ENCODE results near the gene NAV1.
"Not testable (repeated sequence)": the region's sequence is repeated elsewhere in the genome, so short reads cannot be mapped to it uniquely, and the experiment has no call there.

The NAV1 gene, protein sequence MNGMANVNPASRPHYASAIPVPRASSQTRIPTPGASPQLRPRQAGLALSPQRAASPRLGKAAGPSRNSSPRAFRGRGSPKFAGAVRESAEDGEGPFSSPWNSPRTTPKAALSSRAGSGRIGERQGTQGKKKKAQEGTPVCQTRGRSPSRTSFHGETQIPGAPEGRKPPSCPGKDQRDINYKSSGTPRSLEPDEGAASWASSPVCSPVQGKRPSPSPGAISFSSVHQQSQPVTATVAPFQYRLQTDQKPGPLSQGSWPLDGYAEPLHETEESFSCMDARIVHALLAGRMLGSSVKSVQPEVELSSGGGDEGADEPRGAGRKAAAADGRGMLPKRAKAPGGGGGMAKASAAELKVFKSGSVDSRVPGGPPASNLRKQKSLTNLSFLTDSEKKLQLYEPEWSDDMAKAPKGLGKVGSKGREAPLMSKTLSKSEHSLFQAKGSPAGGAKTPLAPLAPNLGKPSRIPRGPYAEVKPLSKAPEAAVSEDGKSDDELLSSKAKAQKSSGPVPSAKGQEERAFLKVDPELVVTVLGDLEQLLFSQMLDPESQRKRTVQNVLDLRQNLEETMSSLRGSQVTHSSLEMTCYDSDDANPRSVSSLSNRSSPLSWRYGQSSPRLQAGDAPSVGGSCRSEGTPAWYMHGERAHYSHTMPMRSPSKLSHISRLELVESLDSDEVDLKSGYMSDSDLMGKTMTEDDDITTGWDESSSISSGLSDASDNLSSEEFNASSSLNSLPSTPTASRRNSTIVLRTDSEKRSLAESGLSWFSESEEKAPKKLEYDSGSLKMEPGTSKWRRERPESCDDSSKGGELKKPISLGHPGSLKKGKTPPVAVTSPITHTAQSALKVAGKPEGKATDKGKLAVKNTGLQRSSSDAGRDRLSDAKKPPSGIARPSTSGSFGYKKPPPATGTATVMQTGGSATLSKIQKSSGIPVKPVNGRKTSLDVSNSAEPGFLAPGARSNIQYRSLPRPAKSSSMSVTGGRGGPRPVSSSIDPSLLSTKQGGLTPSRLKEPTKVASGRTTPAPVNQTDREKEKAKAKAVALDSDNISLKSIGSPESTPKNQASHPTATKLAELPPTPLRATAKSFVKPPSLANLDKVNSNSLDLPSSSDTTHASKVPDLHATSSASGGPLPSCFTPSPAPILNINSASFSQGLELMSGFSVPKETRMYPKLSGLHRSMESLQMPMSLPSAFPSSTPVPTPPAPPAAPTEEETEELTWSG (N-terminal part only)

DNA sequence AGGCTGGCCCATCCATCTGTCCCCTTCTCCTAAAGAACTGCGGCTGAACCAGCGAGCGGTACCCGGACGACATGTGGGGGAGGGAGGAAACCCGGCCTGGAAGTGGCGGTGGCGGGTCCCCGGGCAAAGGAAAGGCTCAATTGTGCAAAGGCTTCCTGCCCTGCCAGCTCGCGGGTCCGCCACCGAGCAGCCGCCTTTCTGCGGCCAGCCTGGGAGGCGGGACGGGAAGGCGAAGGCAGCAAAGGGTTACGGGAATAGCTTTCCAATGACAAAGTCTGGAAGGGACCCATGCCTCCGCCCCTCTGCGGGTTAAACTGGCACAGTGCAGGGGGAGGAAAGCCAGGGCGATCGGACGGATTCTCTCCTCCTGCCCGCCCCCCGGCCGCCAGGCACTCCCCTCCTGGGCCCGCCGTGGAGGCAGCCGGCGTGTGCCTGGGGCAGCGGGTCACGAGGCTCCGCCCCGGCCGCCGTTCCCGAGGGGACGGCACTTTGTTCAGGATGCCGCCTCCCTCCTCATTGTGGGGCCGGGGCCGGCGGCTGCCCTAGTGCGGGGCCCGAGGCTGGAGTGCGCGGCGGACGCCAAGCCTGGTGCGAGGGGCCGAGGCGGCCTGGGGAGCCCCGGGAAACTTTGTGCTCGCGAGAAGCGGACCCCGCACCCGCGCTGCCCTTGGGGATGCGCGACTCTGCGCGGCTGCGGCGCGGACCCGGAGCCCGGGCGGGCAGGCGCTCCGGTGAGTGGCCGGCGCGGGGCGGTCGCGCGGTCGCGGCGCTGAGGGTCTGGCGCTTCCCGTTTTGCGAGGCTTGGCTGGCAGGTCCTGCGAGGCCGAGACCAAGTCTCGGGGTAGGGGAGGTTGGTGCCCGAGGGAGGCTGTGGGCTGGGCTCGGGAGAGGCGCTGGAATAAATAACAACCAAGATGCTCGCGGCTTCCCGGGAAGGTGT is at the start of gene NAV1:
TSS of gene NAV1 (plus strand) at position 516 of the 940 bp plus-strand sequence. CDS start 83,758 bp downstream, outside the sequence.
- Histone ChIP-seq H3K4me1 (ENCODE audit: control insufficient read depth, insufficient read depth, low read length) (peaks cover 79% of the 10 kb centered on the region), H3K9me3 (ENCODE audit: control insufficient read depth, low read length) (no peaks in the 10 kb centered on the region), H3K4me3 (ENCODE audit: low read length) (peak within 1 kb of the TSS; percentile 87), H3K36me3 (ENCODE audit: control insufficient read depth, insufficient read depth, low read length, severe bottlenecking) (no peaks in the 10 kb centered on the region), H3K27me3 (replicated peaks; ENCODE audit: control insufficient read depth, insufficient read depth, low read length) (no peaks in the 10 kb centered on the region), H3K9ac (ENCODE audit: low read length) (peak within 1 kb of the TSS; percentile 86)
- peak; percentile 84 for DNase-seq (ENCODE audit: low read depth)

DNA sequence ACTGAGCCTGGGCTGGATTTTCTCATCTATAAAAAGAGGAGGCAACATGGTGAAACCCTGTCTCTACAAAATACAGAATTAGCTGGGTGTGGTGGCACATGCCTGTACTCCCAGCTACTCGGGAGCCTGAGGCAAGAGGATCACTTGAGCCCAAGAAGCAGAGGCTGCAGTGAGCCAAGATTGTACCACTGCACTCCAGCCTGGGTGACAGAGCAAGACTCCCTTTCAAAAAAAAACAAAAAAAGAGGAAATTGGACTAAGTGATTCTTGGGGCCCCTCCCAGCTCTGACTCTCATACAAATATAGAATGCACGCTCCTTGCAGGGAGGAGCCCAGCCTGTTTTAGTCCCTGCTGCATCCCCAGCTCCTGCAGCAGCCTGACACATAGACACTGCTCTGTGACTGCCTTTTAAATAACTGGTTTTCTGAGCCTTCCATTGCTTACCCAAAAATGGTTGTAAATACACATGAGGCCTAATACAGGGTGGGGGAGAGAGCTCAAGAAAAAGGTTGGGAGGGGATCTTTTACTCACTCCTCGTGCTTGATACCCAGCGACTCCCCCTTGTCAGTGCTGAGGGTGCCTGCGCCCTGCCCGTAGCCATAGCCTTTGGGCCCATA is 49.2 kb upstream of the NAV1 start:
- no peak for DNase-seq (ENCODE audit: low read depth)
- Histone ChIP-seq H3K36me3 (ENCODE audit: control insufficient read depth, insufficient read depth, low read length, severe bottlenecking) (peaks cover 14% of the 10 kb centered on the region), H3K4me1 (ENCODE audit: control insufficient read depth, insufficient read depth, low read length) (peaks cover 53% of the 10 kb centered on the region), H3K9ac (ENCODE audit: low read length) (peak overlapping the region; percentile 41), H3K27me3 (replicated peaks; ENCODE audit: control insufficient read depth, insufficient read depth, low read length) (no peaks in the 10 kb centered on the region), H3K9me3 (ENCODE audit: control insufficient read depth, low read length) (no peaks in the 10 kb centered on the region), H3K4me3 (ENCODE audit: low read length) (no peak overlapping the region)

DNA sequence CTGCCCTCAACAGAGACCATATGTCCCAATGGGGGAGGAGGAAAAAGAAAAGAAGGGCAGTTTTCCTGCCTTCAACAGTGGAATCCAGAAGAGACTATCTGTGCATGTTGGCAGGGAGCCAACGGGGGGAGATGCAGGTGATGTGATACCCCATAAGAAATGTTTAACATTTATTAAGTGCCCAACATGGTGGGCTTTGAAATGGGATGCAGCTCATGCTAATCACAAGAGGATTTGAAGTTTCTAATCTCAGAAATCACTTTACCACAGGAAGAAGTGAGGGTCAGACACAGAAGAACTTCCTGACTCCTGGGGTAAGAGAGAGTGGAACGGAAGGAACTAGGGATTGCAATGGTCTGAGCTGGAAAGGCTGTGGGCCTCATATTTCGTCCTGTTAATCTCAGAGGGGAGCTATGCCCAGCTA is 48.2 kb upstream of the NAV1 start:
- Histone ChIP-seq H3K9ac (ENCODE audit: low read length) (no peak overlapping the region), H3K36me3 (ENCODE audit: control insufficient read depth, insufficient read depth, low read length, severe bottlenecking) (peaks cover 13% of the 10 kb centered on the region), H3K4me3 (ENCODE audit: low read length) (no peak overlapping the region), H3K27me3 (replicated peaks; ENCODE audit: control insufficient read depth, insufficient read depth, low read length) (no peaks in the 10 kb centered on the region), H3K9me3 (ENCODE audit: control insufficient read depth, low read length) (no peaks in the 10 kb centered on the region), H3K4me1 (ENCODE audit: control insufficient read depth, insufficient read depth, low read length) (peaks cover 63% of the 10 kb centered on the region)
- no peak for DNase-seq (ENCODE audit: low read depth)

DNA sequence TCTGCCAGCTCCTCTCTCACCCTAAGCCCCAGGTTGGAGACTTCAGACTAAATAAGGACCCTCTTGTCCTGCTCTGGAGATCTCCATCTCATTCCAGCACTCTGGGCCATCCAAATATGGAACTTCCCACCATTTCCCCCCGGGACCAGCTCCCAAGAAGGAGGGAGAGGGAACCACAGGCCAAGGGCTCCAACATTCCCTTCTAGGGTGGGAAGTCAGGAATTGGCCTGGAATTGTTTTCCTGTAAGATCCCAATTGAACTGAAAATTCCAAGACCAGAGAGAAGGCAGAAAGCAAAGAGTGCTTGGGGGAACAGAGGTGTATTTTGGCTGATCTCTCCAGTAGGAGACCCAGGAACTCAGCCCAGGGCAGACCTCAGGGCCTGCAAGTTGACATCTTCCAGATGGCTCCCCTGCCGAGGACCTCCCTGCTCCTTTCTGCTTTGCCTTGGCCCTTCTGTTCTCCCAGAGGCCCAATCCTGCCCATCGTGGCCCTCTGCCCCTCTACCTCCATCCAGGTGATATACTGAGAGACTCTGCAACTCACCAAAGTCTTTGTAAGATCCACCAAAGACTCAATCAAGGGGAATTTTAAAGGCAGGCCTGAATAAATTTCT is 46.9 kb upstream of the NAV1 start:
- no peak overlapping the region for H3K4me3 ChIP-seq (ENCODE audit: low read length)
- peaks cover 72% of the 10 kb centered on the region for H3K4me1 ChIP-seq (ENCODE audit: control insufficient read depth, insufficient read depth, low read length)
- H3K27me3 ChIP-seq (replicated peaks; ENCODE audit: control insufficient read depth, insufficient read depth, low read length): no peaks in the 10 kb centered on the region
- H3K9ac ChIP-seq (ENCODE audit: low read length): no peak overlapping the region
- peaks cover 7% of the 10 kb centered on the region for H3K36me3 ChIP-seq (ENCODE audit: control insufficient read depth, insufficient read depth, low read length, severe bottlenecking)
- no peaks in the 10 kb centered on the region for H3K9me3 ChIP-seq (ENCODE audit: control insufficient read depth, low read length)
- DNase-seq (ENCODE audit: low read depth): no peak

DNA sequence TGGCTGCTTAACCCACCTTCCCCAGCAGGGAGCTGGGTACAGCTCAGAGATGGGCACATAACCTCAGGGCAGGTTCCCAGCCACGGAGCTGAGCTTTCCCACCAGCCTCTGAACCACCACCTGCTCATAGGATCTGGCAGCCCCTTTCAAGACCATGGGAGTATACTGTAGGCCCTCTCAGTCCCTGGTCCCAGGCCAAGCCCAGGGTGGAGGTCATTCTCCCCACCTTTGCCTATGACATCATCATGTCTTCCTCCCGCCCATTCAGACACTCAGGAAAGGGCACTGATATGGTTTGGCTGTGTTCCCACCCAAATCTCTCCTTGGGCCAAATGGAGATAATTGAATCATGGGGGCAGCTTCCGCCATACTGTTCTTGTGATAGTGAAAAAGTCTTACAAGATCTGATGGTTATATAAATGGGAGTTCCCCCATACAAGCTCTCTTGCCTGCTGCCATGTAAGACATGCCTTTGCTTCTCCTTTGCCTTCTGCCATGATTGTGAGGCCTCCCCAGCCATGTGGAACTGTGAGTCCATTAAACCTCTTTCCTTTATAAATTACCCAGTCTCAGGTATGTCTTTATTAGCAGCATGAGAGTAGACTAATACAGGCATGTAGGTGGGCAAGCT is 45.8 kb upstream of the NAV1 start:
- H3K36me3 ChIP-seq (ENCODE audit: control insufficient read depth, insufficient read depth, low read length, severe bottlenecking); H3K27me3 ChIP-seq (replicated peaks; ENCODE audit: control insufficient read depth, insufficient read depth, low read length); H3K9me3 ChIP-seq (ENCODE audit: control insufficient read depth, low read length); H3K9ac ChIP-seq (ENCODE audit: low read length); H3K4me3 ChIP-seq (ENCODE audit: low read length); DNase-seq (ENCODE audit: low read depth): not testable (repeated sequence)
- H3K4me1 ChIP-seq (ENCODE audit: control insufficient read depth, insufficient read depth, low read length): peaks cover 68% of the 10 kb centered on the region

DNA sequence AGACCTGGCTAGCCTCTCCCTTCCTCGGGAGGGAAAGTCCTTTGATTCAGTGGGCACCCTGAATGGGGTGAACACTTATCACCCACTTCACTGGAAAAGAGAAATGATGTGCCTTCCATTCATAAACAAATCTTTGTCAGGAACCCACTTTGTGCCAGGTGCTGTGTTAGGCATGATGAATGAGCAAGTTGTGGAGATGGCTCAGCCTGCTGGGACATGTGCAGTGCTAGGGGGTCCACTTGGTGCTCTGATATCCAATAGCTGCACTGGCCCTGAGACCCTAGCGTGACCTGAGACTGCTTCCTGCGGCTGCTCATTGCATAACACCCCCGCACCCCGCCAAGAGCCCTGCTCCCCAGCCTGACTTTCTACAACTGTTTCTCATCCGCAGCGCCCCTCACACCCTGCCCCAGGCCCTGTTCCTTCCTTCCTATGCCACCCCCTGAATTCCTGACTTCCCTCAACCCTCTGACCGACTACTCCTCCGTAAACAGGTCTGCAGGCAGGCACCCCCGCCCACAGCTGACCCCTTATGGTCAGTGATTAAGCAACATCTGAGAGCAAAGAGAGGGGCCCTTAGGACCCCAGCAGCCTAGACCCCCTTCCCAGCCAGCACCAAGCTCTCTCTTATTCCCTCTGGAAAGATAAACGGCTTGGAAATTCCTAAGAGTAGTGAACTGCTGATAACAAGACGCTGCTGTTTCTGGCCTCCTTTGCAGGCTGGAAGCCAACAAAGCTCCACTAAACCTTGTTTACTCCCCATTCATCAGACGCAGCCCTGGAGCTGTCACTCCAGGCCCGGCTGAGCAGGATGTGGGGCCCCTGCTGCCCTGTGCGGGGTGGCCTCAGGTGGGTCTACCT is 44.9 kb upstream of the NAV1 start:
- no peak for DNase-seq (ENCODE audit: low read depth)
- H3K9ac ChIP-seq (ENCODE audit: low read length): no peak overlapping the region

DNA sequence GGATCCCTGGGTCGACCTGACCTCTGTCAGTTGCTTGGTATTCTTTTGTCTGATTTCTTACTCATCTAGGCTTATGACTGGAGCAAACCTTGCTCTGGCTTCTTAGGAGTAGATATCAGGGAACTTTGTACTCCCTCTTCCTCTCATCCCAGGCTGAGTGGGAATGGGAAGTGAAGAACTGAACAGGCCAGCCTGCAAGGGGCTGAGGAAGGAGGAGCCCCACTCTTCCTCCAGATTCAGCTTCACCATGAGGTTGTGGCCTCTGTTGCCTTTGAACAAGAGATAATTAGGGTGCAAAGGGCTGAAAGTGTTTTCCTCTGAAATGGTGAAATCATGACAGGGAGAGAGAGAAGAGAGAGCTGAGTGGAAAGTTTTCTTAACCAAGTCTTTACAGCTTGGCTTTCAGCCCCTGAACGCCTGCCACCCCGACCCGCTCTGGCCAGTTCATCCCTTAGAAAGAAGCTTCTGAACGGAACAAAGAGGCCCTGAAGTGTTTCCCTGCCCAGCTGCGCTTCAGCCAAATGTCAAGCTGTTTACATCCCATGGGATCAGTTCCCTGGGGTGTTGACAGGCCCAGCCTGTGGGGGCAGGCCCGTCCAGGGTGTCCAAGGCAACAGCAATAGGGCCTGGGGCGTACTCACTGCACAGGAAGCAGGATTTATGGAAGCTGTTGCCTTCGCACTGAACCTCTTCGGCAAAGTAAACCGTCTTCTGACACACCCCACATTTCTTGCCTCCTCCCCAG is 43.2 kb upstream of the NAV1 start:
- H3K4me1 ChIP-seq (ENCODE audit: control insufficient read depth, insufficient read depth, low read length): peaks cover 52% of the 10 kb centered on the region
- DNase-seq (ENCODE audit: low read depth): peak; percentile 38
- peaks cover 4% of the 10 kb centered on the region for H3K36me3 ChIP-seq (ENCODE audit: control insufficient read depth, insufficient read depth, low read length, severe bottlenecking)

More for the DNA sequence above, 44.9 kb upstream of the NAV1 start:
- peaks cover 4% of the 10 kb centered on the region for H3K36me3 ChIP-seq (ENCODE audit: control insufficient read depth, insufficient read depth, low read length, severe bottlenecking)
- H3K4me3 ChIP-seq (ENCODE audit: low read length): no peak overlapping the region
- no peaks in the 10 kb centered on the region for H3K9me3 ChIP-seq (ENCODE audit: control insufficient read depth, low read length)
- H3K27me3 ChIP-seq (replicated peaks; ENCODE audit: control insufficient read depth, insufficient read depth, low read length): no peaks in the 10 kb centered on the region
- H3K4me1 ChIP-seq (ENCODE audit: control insufficient read depth, insufficient read depth, low read length): peaks cover 59% of the 10 kb centered on the region

DNA sequence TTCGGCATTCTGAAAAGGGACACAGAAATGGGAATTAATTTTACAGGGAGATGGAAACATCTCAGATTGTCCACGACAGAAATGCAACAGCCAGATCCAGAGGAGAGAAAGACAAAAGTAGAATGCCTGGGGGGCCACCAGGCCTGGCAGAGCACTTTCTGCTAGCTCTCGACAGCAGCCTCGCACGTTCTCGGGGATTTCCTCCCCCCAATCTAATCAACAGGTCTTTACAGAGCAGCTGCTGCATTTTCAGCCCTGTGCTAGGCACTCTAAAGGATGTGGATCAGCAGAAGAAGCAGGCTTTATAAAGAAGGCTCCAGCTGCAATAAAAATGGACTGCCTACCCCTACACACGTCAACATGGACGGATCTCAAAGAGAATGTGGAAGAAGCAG is 42.6 kb upstream of the NAV1 start:
- Histone ChIP-seq H3K36me3 (ENCODE audit: control insufficient read depth, insufficient read depth, low read length, severe bottlenecking) (peaks cover 4% of the 10 kb centered on the region), H3K27me3 (replicated peaks; ENCODE audit: control insufficient read depth, insufficient read depth, low read length) (no peaks in the 10 kb centered on the region), H3K9me3 (ENCODE audit: control insufficient read depth, low read length) (no peaks in the 10 kb centered on the region), H3K4me3 (ENCODE audit: low read length) (peak overlapping the region; percentile 4), H3K4me1 (ENCODE audit: control insufficient read depth, insufficient read depth, low read length) (peaks cover 52% of the 10 kb centered on the region), H3K9ac (ENCODE audit: low read length) (peak overlapping the region; percentile 42)
- DNase-seq (ENCODE audit: low read depth): no peak

More for the DNA sequence above, 43.2 kb upstream of the NAV1 start:
- no peaks in the 10 kb centered on the region for H3K27me3 ChIP-seq (replicated peaks; ENCODE audit: control insufficient read depth, insufficient read depth, low read length)
- no peaks in the 10 kb centered on the region for H3K9me3 ChIP-seq (ENCODE audit: control insufficient read depth, low read length)
- H3K9ac ChIP-seq (ENCODE audit: low read length): peak overlapping the region; percentile 55
- H3K4me3 ChIP-seq (ENCODE audit: low read length): peak overlapping the region; percentile 22

All from adipocyte (in vitro differentiated cells).